ENCODE measurements around the gene POLR3H. TPM values are rescaled to one million over a fixed set of nuclear protein-coding genes. Genes with fewer than 3 reads are reported as not detected.

POLR3H gene
- total RNA-seq, 2 donors from 2014 or later: 30.1 to 32.6 TPM

DNA sequence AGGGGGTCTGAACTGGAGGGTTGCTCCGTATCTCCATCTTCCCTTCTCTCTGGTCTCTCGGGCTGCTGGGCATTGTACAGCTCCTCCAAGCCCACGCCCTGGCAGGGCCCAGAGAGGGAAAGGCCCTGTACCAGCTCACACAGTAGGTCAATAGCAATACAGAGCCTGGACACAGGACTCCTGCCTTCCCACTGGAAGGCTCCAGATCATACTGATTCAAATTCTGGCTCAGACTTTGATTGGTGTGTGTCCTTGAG is 23.2 kb upstream of the POLR3H start:
- no peaks in the 10 kb centered on the region for H3K36me3 Mint-ChIP-seq (ENCODE audit: low read depth)
- no peaks in the 10 kb centered on the region for H3K9me3 Mint-ChIP-seq
- WGBS, 2 experiments (ENCODE audit: insufficient coverage in 1 of 2, insufficient read length in 1 of 2): 89% methylated on average over 3 of the region's 3 CpGs; no CpG with 5 or more reads in 1 of the 2 experiments
- no peak overlapping the region for H3K27ac ChIP-seq (ENCODE audit: low read depth, low read length)
- no peaks in the 10 kb centered on the region for H3K36me3 ChIP-seq (ENCODE audit: control insufficient read depth, insufficient read depth, low read length)
- TF ChIP-seq, protein P1, sequence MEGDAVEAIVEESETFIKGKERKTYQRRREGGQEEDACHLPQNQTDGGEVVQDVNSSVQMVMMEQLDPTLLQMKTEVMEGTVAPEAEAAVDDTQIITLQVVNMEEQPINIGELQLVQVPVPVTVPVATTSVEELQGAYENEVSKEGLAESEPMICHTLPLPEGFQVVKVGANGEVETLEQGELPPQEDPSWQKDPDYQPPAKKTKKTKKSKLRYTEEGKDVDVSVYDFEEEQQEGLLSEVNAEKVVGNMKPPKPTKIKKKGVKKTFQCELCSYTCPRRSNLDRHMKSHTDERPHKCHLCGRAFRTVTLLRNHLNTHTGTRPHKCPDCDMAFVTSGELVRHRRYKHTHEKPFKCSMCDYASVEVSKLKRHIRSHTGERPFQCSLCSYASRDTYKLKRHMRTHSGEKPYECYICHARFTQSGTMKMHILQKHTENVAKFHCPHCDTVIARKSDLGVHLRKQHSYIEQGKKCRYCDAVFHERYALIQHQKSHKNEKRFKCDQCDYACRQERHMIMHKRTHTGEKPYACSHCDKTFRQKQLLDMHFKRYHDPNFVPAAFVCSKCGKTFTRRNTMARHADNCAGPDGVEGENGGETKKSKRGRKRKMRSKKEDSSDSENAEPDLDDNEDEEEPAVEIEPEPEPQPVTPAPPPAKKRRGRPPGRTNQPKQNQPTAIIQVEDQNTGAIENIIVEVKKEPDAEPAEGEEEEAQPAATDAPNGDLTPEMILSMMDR (conservative IDR thresholded peaks at IDR 0.05): no peak
- peaks cover 6% of the 10 kb centered on the region for H3K4me1 Mint-ChIP-seq
- H3K4me1 ChIP-seq (ENCODE audit: control insufficient read depth, insufficient read depth, low read length): no peaks in the 10 kb centered on the region
- H3K9me3 ChIP-seq (ENCODE audit: control insufficient read depth, low read length): no peaks in the 10 kb centered on the region
- H3K4me3 Mint-ChIP-seq: no peak overlapping the region
- H3K27ac Mint-ChIP-seq: no peak overlapping the region
- no peak for DNase-seq
- no peak overlapping the region for H3K4me3 ChIP-seq (ENCODE audit: low read length)
- no peaks in the 10 kb centered on the region for H3K27me3 Mint-ChIP-seq (ENCODE audit: insufficient read depth)
- no peak overlapping the region for H3K9ac ChIP-seq (ENCODE audit: extremely low read depth, low read length, poor library complexity, severe bottlenecking)
- no peaks in the 10 kb centered on the region for H3K27me3 ChIP-seq (ENCODE audit: control insufficient read depth, insufficient read depth, low read length, poor library complexity, severe bottlenecking)

DNA sequence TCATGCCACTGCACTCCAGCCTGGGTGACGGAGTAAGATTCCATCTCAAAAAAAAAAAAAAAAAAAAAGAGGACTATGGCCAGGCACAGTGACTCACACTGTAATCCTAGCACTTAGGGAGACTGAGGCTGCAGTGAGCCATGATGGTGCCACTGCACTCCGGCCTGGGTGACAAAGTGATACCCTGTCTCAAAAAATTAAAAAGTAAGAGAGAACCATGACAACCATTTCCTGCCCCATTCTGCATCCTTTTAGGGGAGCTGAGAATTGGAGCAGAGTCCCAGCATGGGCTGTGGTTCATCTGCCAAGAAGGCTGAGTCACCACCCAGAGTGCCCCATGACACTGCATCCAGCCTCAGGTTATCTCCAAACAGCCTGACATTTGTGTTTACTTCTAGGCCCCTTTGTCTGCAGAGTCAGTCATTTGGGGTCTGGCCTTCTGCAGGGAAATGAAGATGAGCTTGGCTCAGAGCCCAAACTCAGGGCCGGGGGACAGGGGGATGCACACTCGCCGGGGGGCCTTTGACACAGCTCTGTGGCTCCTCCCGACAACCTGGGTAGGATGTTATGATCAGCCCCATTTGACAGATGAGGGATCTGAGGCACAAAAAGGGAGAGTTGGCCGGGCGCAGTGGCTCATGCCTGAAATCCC is 21.3 kb upstream of the POLR3H start:
- H3K4me3 Mint-ChIP-seq: no peak overlapping the region
- 86 to 89% methylated on average over 1 to 8 of the region's 8 CpGs for WGBS, 2 experiments (ENCODE audit: insufficient coverage in 1 of 2, insufficient read length in 1 of 2)
- H3K4me1 Mint-ChIP-seq: peaks cover 23% of the 10 kb centered on the region
- no peak overlapping the region for H3K27ac ChIP-seq (ENCODE audit: low read depth, low read length)
- H3K4me3 ChIP-seq (ENCODE audit: low read length): no peak overlapping the region
- no peaks in the 10 kb centered on the region for H3K9me3 ChIP-seq (ENCODE audit: control insufficient read depth, low read length)
- TF ChIP-seq, protein P1 (conservative IDR thresholded peaks at IDR 0.05): no peak
- H3K9ac ChIP-seq (ENCODE audit: extremely low read depth, low read length, poor library complexity, severe bottlenecking): no peak overlapping the region
- H3K36me3 ChIP-seq (ENCODE audit: control insufficient read depth, insufficient read depth, low read length): no peaks in the 10 kb centered on the region
- peak overlapping the region; percentile 80 for H3K27ac Mint-ChIP-seq
- H3K4me1 ChIP-seq (ENCODE audit: control insufficient read depth, insufficient read depth, low read length): peaks cover 3% of the 10 kb centered on the region
- no peaks in the 10 kb centered on the region for H3K27me3 ChIP-seq (ENCODE audit: control insufficient read depth, insufficient read depth, low read length, poor library complexity, severe bottlenecking)
- peak; percentile 75 for DNase-seq
- no peaks in the 10 kb centered on the region for H3K9me3 Mint-ChIP-seq
- no peaks in the 10 kb centered on the region for H3K27me3 Mint-ChIP-seq (ENCODE audit: insufficient read depth)
- H3K36me3 Mint-ChIP-seq (ENCODE audit: low read depth): no peaks in the 10 kb centered on the region

DNA sequence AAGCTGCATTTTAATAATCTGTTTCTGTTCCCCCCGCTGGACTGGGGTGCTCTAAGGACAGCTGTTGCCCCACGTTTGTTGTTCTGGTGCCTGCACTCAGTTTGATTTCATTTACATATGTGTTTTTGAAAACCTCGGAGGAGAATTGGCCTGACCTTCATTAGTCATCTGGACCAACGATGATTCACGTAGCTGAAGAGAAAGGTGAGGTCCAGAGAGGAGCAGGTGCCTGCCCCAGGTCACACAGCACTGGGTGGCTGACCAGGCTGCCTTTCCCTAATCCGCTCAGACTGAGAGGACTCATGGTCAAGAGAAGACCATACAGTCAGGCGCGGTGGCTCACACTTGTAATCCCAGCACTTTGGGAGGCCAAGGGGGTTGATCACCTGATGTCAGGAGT is 20.3 kb upstream of the POLR3H start:
- Histone ChIP-seq H3K9ac (ENCODE audit: extremely low read depth, low read length, poor library complexity, severe bottlenecking) (no peak overlapping the region), H3K4me1 (ENCODE audit: control insufficient read depth, insufficient read depth, low read length) (peaks cover 3% of the 10 kb centered on the region), H3K27me3 (ENCODE audit: control insufficient read depth, insufficient read depth, low read length, poor library complexity, severe bottlenecking) (no peaks in the 10 kb centered on the region), H3K36me3 (ENCODE audit: control insufficient read depth, insufficient read depth, low read length) (no peaks in the 10 kb centered on the region), H3K27ac (ENCODE audit: low read depth, low read length) (no peak overlapping the region), H3K4me3 (ENCODE audit: low read length) (no peak overlapping the region), H3K9me3 (ENCODE audit: control insufficient read depth, low read length) (no peaks in the 10 kb centered on the region)
- no peak for DNase-seq
- WGBS, 2 experiments (ENCODE audit: insufficient coverage in 1 of 2, insufficient read length in 1 of 2): 85 to 91% methylated on average over 8 of the region's 8 CpGs
- Mint-ChIP-seq H3K36me3 (ENCODE audit: low read depth) (no peaks in the 10 kb centered on the region), H3K9me3 (no peaks in the 10 kb centered on the region), H3K27me3 (ENCODE audit: insufficient read depth) (no peaks in the 10 kb centered on the region), H3K27ac (no peak overlapping the region), H3K4me3 (no peak overlapping the region), H3K4me1 (peaks cover 29% of the 10 kb centered on the region)
- TF ChIP-seq, protein P1 (conservative IDR thresholded peaks at IDR 0.05): no peak
